Islet precursor cell (in vitro differentiated cells): ENCODE data around the gene LIPC.

Source experiments
- DNase-seq: peaks from one replicate; pipeline ENCODE4 v3.0.0-alpha.2; 2018

LIPC gene

GRCh38 chr15:58460116-58460790 lies 28.5 kb downstream of the LIPC start:
- DNase-seq = no peak

- no peak for DNase-seq
Measured at GRCh38 chr15:58460872-58461271, 29.1 kb downstream of the LIPC start.

- DNase-seq = peak; percentile 87
Measured at GRCh38 chr15:58462547-58462946, 30.8 kb downstream of the LIPC start.

- no peak for DNase-seq
Measured at GRCh38 chr15:58462973-58463663, 31.3 kb downstream of the LIPC start.

- DNase-seq = no peak
Measured at GRCh38 chr15:58463815-58464650, 32.2 kb downstream of the LIPC start.

- no peak for DNase-seq
Measured at GRCh38 chr15:58465070-58465469, 33.3 kb downstream of the LIPC start.

- DNase-seq = no peak
Measured at GRCh38 chr15:58465866-58466517, 34.2 kb downstream of the LIPC start.

GRCh38 chr15:58466566-58466965 lies 34.8 kb downstream of the LIPC start:
- DNase-seq = no peak

- no peak for DNase-seq
Measured at GRCh38 chr15:58467121-58467721, 35.4 kb downstream of the LIPC start.

GRCh38 chr15:58467722-58468423 lies 36.1 kb downstream of the LIPC start:
- DNase-seq = no peak

- peak; percentile 95 for DNase-seq
Measured at GRCh38 chr15:58469432-58470353, 37.9 kb downstream of the LIPC start.

GRCh38 chr15:58471348-58471747 lies 39.6 kb downstream of the LIPC start:
- no peak for DNase-seq

- DNase-seq = no peak
Measured at GRCh38 chr15:58472221-58472620, 40.4 kb downstream of the LIPC start.

GRCh38 chr15:58472821-58473581 lies 41.2 kb downstream of the LIPC start:
- DNase-seq = peak; percentile 79

GRCh38 chr15:58473724-58474123 lies 41.9 kb downstream of the LIPC start:
- DNase-seq = no peak

- no peak for DNase-seq
Measured at GRCh38 chr15:58474741-58475323, 43.0 kb downstream of the LIPC start.

- DNase-seq = peak; percentile 83
Measured at GRCh38 chr15:58475573-58476524, 44.1 kb downstream of the LIPC start.

- DNase-seq = no peak
Measured at GRCh38 chr15:58476525-58477162, 44.9 kb downstream of the LIPC start.
